OCI-LY7 (cell line): Measurements from ENCODE around the gene RNF150. TPM values are rescaled to one million over a fixed set of nuclear protein-coding genes. Genes with fewer than 3 reads are reported as not detected.

Source experiments
- BruUV-seq: library from RNA; stranded (reverse); fragments of 400-500 nt; replicated peaks from 2 replicates; lab custom pipeline; 2021; lab: Mats Ljungman, UMichigan
- CTCF ChIA-PET: fragments of 300-600 bp; sonication (Branson Sonifier 250); formaldehyde crosslinking; loops from one replicate; lab custom pipeline; 2022; ENCODE audit warnings: antibody characterized with exemption; ENCODE audit not compliant: unreplicated experiment; lab: Charles Lee
- POLR2A ChIA-PET: fragments of 300-600 bp; sonication (Branson Sonifier 250); formaldehyde crosslinking; loops from one replicate; lab custom pipeline; 2022; ENCODE audit warnings: antibody characterized with exemption; lab: Charles Lee
- DNase-seq: peaks from one replicate; pipeline ENCODE4 v3.0.0-alpha.2; 2015; ENCODE audit warnings: low spot score
- H2AFZ ChIP-seq: fragments of 200-600 bp; sonication (generic), shearing (Covaris generic); 2 replicates; pipeline ENCODE4 v1.6.1; 2014; ENCODE audit warnings: mild to moderate bottlenecking, antibody characterized with exemption, low read length, moderate library complexity
- H3K27ac ChIP-seq: fragments of 200-600 bp; sonication (generic); 2 replicates; pipeline ENCODE4 v1.5.1; 2014; ENCODE audit warnings: mixed run types, low read depth, mild to moderate bottlenecking, moderate library complexity, low read length, inconsistent platforms; ENCODE audit not compliant: poor library complexity, severe bottlenecking
- H3K36me3 ChIP-seq: fragments of 200-600 bp; sonication (generic); 2 replicates; pipeline ENCODE4 v1.6.1; 2014; ENCODE audit warnings: mild to moderate bottlenecking, antibody characterized with exemption, low read length, moderate library complexity, mixed read lengths; ENCODE audit not compliant: insufficient read depth
- H3K4me1 ChIP-seq: fragments of 200-600 bp; sonication (generic); 2 replicates; pipeline ENCODE4 v1.5.1; 2014; ENCODE audit warnings: mild to moderate bottlenecking, low read length; ENCODE audit not compliant: insufficient read depth, poor library complexity, severe bottlenecking
- H3K4me2 ChIP-seq: fragments of 200-600 bp; sonication (generic); 2 replicates; pipeline ENCODE4 v1.6.1; 2014; ENCODE audit warnings: mild to moderate bottlenecking, low read length
- H3K4me3 ChIP-seq: fragments of 200-600 bp; sonication (generic); 2 replicates; pipeline ENCODE4 v1.5.1; 2014; ENCODE audit warnings: mild to moderate bottlenecking, low read depth, low read length; ENCODE audit not compliant: poor library complexity, severe bottlenecking
- H3K79me2 ChIP-seq: fragments of 200-600 bp; sonication (generic); 2 replicates; pipeline ENCODE4 v1.6.1; 2016; ENCODE audit warnings: low read depth, mild to moderate bottlenecking, low read length, moderate library complexity, mixed read lengths; ENCODE audit not compliant: insufficient read depth
- H3K9me2 ChIP-seq: fragments of 200-600 bp; sonication (generic); 2 replicates; pipeline ENCODE4 v1.6.1; 2016; ENCODE audit warnings: mild to moderate bottlenecking, low read length, mixed read lengths; ENCODE audit not compliant: insufficient read depth
- H3K9me3 ChIP-seq: fragments of 200-600 bp; sonication (generic); 2 replicates; pipeline ENCODE4 v1.6.1; 2014; ENCODE audit warnings: mild to moderate bottlenecking, mixed run types, low read length, mixed read lengths
- H4K20me1 ChIP-seq: fragments of 200-600 bp; sonication (generic); 2 replicates; pipeline ENCODE4 v1.6.1; 2014; ENCODE audit warnings: mild to moderate bottlenecking, antibody characterized with exemption, low read length, moderate library complexity, mixed read lengths; ENCODE audit not compliant: insufficient read depth
- EZH2phosphoT487 ChIP-seq: fragments of 200-600 bp; sonication (generic); IDR thresholded peaks from 2 replicates; pipeline ENCODE4 v1.6.1; 2018; ENCODE audit warnings: low read depth, borderline replicate concordance, mild to moderate bottlenecking, mixed run types, antibody characterized with exemption, low read length, moderate library complexity, mixed read lengths
- intact Hi-C: fragments of 100-400 bp; cut with micrococcal nuclease; formaldehyde crosslinking; loops from one replicate; pipeline ENCODE4 v1.10.0; 2022; ENCODE audit not compliant: unreplicated experiment
- total RNA-seq, 2 experiments: library from RNA; depleted of rRNA in 1 of 2; stranded (reverse); fragments of >200 nt in 1 of 2; shearing (Covaris generic) in 1 of 2; gene quantifications; 2 replicates each; pipeline ENCODE4 v1.2.3, GENCODE V29; 2014 to 2022
- TF ChIP-seq, protein P1 (sequence below): fragments of 200-600 bp; sonication (generic); conservative IDR thresholded peaks from 2 replicates; pipeline ENCODE4 v1.5.1; 2014; ENCODE audit warnings: mild to moderate bottlenecking, antibody characterized with exemption, low read length, moderate library complexity, mixed read lengths

Gene RNF150
- total RNA-seq, 2 experiments from 2014 or later: not detected

DNA sequence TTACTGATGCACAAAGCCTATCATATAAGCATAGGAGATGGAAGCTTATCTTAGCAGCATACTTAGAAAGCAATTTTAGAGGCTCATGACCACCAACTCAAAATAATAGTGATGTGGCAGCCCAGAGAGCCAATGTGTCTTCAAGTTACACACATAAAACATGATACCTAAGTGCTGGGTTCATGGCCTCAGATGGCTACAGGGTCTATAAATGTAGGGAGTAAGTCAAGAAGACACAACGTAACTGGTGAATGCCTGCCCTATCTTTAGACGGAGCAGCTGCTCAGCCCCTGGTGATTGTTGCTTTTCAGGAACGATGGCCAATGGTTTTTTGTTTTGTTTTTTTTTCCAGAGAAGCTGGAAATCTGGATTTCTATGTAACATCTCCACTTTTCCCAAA is 42.8 kb downstream of the RNF150 start:
- Histone ChIP-seq H3K9me2 (no peaks in the 10 kb centered on the region), H4K20me1 (no peaks in the 10 kb centered on the region), H3K4me1 (no peaks in the 10 kb centered on the region), H3K27ac (no peak overlapping the region), H3K4me3 (no peak overlapping the region), H2AFZ (no peak overlapping the region), H3K79me2 (no peaks in the 10 kb centered on the region), H3K36me3 (no peaks in the 10 kb centered on the region), H3K9me3 (no peaks in the 10 kb centered on the region), H3K4me2 (no peak overlapping the region)
- CTCF ChIA-PET: no interaction called here
- intact Hi-C loops: no loop called here
- no TSS peak for BruUV-seq
- TF ChIP-seq, protein P1, sequence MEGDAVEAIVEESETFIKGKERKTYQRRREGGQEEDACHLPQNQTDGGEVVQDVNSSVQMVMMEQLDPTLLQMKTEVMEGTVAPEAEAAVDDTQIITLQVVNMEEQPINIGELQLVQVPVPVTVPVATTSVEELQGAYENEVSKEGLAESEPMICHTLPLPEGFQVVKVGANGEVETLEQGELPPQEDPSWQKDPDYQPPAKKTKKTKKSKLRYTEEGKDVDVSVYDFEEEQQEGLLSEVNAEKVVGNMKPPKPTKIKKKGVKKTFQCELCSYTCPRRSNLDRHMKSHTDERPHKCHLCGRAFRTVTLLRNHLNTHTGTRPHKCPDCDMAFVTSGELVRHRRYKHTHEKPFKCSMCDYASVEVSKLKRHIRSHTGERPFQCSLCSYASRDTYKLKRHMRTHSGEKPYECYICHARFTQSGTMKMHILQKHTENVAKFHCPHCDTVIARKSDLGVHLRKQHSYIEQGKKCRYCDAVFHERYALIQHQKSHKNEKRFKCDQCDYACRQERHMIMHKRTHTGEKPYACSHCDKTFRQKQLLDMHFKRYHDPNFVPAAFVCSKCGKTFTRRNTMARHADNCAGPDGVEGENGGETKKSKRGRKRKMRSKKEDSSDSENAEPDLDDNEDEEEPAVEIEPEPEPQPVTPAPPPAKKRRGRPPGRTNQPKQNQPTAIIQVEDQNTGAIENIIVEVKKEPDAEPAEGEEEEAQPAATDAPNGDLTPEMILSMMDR: no peak
- TF ChIP-seq EZH2phosphoT487: no peak
- POLR2A ChIA-PET: interaction anchor here (0.6 to 1.5 kb wide), 7 partner anchors 11 to 993 kb away, joined by 3 to 4 read pairs (median 3); no protein-coding TSS in a partner anchor
- no peak for DNase-seq

DNA sequence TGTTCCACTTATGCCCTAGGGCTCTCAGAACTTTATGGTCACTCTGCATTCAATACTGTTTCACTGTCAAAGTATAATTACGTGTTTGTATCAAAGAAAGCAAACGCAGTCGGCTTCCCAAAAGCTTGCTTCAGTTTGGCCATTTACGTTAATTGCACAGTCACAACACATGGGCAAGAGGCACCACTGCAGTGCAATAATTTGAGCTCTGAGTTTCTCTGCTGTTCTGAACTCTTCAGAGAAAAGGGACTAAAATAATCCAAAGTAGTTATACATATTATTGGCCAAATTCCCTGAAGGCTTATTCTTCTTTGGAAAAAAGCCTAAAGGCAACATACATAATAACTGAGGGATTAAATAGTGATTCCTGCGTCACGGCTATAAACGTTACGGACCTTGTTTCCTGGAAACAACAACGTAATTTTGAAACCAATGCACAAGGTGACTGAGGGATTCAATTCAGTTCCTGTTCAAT is 51.3 kb downstream of the RNF150 start:
- no TSS peak for BruUV-seq
- no peak for TF ChIP-seq EZH2phosphoT487
- TF ChIP-seq, protein P1: no peak
- no peaks in the 10 kb centered on the region for H3K9me3 ChIP-seq
- no peaks in the 10 kb centered on the region for H4K20me1 ChIP-seq
- DNase-seq: no peak
- H3K79me2 ChIP-seq: no peaks in the 10 kb centered on the region
- H3K36me3 ChIP-seq: no peaks in the 10 kb centered on the region
- H3K9me2 ChIP-seq: no peaks in the 10 kb centered on the region
- no peak overlapping the region for H3K27ac ChIP-seq
- CTCF ChIA-PET: no interaction called here
- no peak overlapping the region for H2AFZ ChIP-seq
- POLR2A ChIA-PET: interaction anchor here (0.6 kb wide), 1 partner anchor 802 kb away, joined by 4 read pairs; no protein-coding TSS in a partner anchor
- H3K4me3 ChIP-seq: no peak overlapping the region
- H3K4me2 ChIP-seq: no peak overlapping the region
- intact Hi-C loops: no loop called here
- H3K4me1 ChIP-seq: no peaks in the 10 kb centered on the region

DNA sequence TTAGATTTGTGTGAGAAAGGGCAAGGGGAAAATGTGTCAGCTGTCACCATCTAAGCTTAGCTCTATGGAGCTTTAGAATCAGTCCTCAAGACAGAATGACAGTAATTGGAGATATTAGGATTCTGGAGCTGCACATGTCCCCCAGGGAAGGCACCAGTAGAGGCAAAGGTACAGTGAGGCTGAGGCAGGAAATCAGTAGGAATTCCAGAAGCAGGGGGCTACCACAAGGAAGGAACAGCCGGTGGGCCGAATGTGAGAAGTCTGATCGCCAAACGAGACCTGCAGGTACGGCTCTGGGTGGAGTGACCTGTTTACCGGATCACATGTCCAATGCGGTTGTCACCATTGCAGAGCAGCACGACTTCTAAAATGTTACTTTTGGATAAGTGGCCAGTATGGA is 52.6 kb downstream of the RNF150 start:
- intact Hi-C loops: no loop called here
- Histone ChIP-seq H4K20me1 (no peaks in the 10 kb centered on the region), H3K36me3 (no peaks in the 10 kb centered on the region), H3K4me3 (no peak overlapping the region), H3K4me2 (no peak overlapping the region), H3K9me3 (no peaks in the 10 kb centered on the region), H3K4me1 (no peaks in the 10 kb centered on the region), H3K9me2 (no peaks in the 10 kb centered on the region), H3K27ac (no peak overlapping the region), H3K79me2 (no peaks in the 10 kb centered on the region), H2AFZ (no peak overlapping the region)
- CTCF ChIA-PET: no interaction called here
- no TSS peak for BruUV-seq
- no peak for DNase-seq
- TF ChIP-seq EZH2phosphoT487: no peak
- TF ChIP-seq, protein P1: no peak
- POLR2A ChIA-PET: no interaction called here
